ENCODE data around the gene AIG1. TPM values are rescaled to one million over a fixed set of nuclear protein-coding genes. Genes with fewer than 3 reads are reported as not detected.

AIG1 gene
- polyA plus RNA-seq, 1 donor from 2014 or later: 23.2 TPM

DNA sequence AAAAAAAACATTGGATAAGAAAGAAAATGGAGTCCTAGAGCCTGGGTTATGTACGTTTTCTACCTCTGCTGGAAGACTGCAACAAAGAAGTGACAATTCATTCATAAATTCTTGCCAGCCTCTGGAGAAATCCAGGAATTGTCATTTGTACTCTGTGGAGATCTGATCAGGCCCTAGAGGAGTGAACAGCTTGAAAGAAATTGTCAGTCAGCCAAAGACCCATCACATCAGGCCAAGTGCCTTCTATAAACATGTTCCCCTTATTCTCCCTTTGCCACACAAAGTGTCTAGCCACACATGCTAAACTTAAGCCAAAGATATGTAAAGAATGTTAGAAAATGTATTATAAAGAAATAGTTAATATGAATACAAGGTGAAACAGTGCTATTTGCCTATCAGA lies 237.4 kb downstream of the AIG1 start:
- H3K36me3 ChIP-seq (ENCODE audit: insufficient read depth, low read length): no peaks in the 10 kb centered on the region
- no peak overlapping the region for H3K27ac ChIP-seq (ENCODE audit: low read length)
- no peak overlapping the region for H2AFZ ChIP-seq (ENCODE audit: low read depth, low read length)
- H3K4me2 ChIP-seq (ENCODE audit: low read length): no peak overlapping the region
- no peaks in the 10 kb centered on the region for H3K9me2 ChIP-seq (ENCODE audit: insufficient read depth, low read length)
- H3K4me3 ChIP-seq (ENCODE audit: low read length): no peak overlapping the region
- H3K9ac ChIP-seq (ENCODE audit: low read length): no peak overlapping the region
- no peak for TF ChIP-seq EZH2 (IDR thresholded peaks at IDR 0.05; ENCODE audit: borderline replicate concordance, insufficient read depth, low read length, poor library complexity, severe bottlenecking)
- no peak for TF ChIP-seq MXI1 (conservative IDR thresholded peaks at IDR 0.05; ENCODE audit: poor library complexity, severe bottlenecking)
- TF ChIP-seq EP300 (conservative IDR thresholded peaks at IDR 0.05; ENCODE audit: poor library complexity, severe bottlenecking): no peak
- TF ChIP-seq CTCF (IDR thresholded peaks at IDR 0.05; ENCODE audit: poor library complexity, severe bottlenecking): no peak
- TF ChIP-seq TAF1 (IDR thresholded peaks at IDR 0.05; ENCODE audit: low read depth): no peak
- no peak for TF ChIP-seq SMC3 (conservative IDR thresholded peaks at IDR 0.05; ENCODE audit: poor library complexity)
- TF ChIP-seq, protein P1, sequence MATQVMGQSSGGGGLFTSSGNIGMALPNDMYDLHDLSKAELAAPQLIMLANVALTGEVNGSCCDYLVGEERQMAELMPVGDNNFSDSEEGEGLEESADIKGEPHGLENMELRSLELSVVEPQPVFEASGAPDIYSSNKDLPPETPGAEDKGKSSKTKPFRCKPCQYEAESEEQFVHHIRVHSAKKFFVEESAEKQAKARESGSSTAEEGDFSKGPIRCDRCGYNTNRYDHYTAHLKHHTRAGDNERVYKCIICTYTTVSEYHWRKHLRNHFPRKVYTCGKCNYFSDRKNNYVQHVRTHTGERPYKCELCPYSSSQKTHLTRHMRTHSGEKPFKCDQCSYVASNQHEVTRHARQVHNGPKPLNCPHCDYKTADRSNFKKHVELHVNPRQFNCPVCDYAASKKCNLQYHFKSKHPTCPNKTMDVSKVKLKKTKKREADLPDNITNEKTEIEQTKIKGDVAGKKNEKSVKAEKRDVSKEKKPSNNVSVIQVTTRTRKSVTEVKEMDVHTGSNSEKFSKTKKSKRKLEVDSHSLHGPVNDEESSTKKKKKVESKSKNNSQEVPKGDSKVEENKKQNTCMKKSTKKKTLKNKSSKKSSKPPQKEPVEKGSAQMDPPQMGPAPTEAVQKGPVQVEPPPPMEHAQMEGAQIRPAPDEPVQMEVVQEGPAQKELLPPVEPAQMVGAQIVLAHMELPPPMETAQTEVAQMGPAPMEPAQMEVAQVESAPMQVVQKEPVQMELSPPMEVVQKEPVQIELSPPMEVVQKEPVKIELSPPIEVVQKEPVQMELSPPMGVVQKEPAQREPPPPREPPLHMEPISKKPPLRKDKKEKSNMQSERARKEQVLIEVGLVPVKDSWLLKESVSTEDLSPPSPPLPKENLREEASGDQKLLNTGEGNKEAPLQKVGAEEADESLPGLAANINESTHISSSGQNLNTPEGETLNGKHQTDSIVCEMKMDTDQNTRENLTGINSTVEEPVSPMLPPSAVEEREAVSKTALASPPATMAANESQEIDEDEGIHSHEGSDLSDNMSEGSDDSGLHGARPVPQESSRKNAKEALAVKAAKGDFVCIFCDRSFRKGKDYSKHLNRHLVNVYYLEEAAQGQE (IDR thresholded peaks at IDR 0.05; ENCODE audit: borderline replicate concordance): no peak
- no peak for TF ChIP-seq POLR2AphosphoS5 (IDR thresholded peaks at IDR 0.05)
- TF ChIP-seq RAD21 (conservative IDR thresholded peaks at IDR 0.05): no peak
- H4K20me1 ChIP-seq (ENCODE audit: insufficient read depth): no peaks in the 10 kb centered on the region
- no peaks in the 10 kb centered on the region for H3K27me3 ChIP-seq (ENCODE audit: insufficient read depth, low read depth, low read length)
- no peaks in the 10 kb centered on the region for H3F3A ChIP-seq (ENCODE audit: insufficient read depth, low read length, poor library complexity, severe bottlenecking)
- H3K79me2 ChIP-seq (replicated peaks; ENCODE audit: insufficient read depth, low read length): no peaks in the 10 kb centered on the region
- no peaks in the 10 kb centered on the region for H3K9me3 ChIP-seq (ENCODE audit: low read length)

GRCh38 chr6:143299253-143300166 lies 238.8 kb downstream of the AIG1 start:
- H3K9ac ChIP-seq (ENCODE audit: low read length): no peak overlapping the region
- H3K9me3 ChIP-seq (ENCODE audit: low read length): no peaks in the 10 kb centered on the region
- H3K27ac ChIP-seq (ENCODE audit: low read length): no peak overlapping the region
- no peak overlapping the region for H2AFZ ChIP-seq (ENCODE audit: low read depth, low read length)
- no peak for TF ChIP-seq CTCF (IDR thresholded peaks at IDR 0.05; ENCODE audit: poor library complexity, severe bottlenecking)
- no peaks in the 10 kb centered on the region for H4K20me1 ChIP-seq (ENCODE audit: insufficient read depth)
- no peaks in the 10 kb centered on the region for H3F3A ChIP-seq (ENCODE audit: insufficient read depth, low read length, poor library complexity, severe bottlenecking)
- H3K9me2 ChIP-seq (ENCODE audit: insufficient read depth, low read length): no peaks in the 10 kb centered on the region
- H3K4me2 ChIP-seq (ENCODE audit: low read length): no peak overlapping the region
- H3K4me3 ChIP-seq (ENCODE audit: low read length): no peak overlapping the region
- H3K36me3 ChIP-seq (ENCODE audit: insufficient read depth, low read length): no peaks in the 10 kb centered on the region
- no peaks in the 10 kb centered on the region for H3K27me3 ChIP-seq (ENCODE audit: insufficient read depth, low read depth, low read length)
- no peaks in the 10 kb centered on the region for H3K79me2 ChIP-seq (replicated peaks; ENCODE audit: insufficient read depth, low read length)
